Measurements from ENCODE around the gene ABCB7.

GRCh38 chrX:75106772-75107171, 49.3 kb downstream of the ABCB7 start:
- TF ChIP-seq ARNTL (CRISPR knock-in tag; IDR thresholded peaks at IDR 0.05; ENCODE audit: borderline replicate concordance, low read depth) = no peak
- TF ChIP-seq ZNF70 (CRISPR knock-in tag; IDR thresholded peaks at IDR 0.05) = no peak
- no peak for TF ChIP-seq ZFP3 (CRISPR knock-in tag; IDR thresholded peaks at IDR 0.05)
- no peak for TF ChIP-seq CSDC2 (CRISPR knock-in tag; IDR thresholded peaks at IDR 0.05)
- no peak for TF ChIP-seq BACH2 (CRISPR knock-in tag; IDR thresholded peaks at IDR 0.05; ENCODE audit: borderline replicate concordance)
- no peak for TF ChIP-seq OSR1 (CRISPR knock-in tag; IDR thresholded peaks at IDR 0.05)
- no peak for TF ChIP-seq ZNF8 (CRISPR knock-in tag; IDR thresholded peaks at IDR 0.05)
- no peak for TF ChIP-seq CREB5 (CRISPR knock-in tag; IDR thresholded peaks at IDR 0.05; ENCODE audit: low read depth)
- no peak for TF ChIP-seq TOX (CRISPR knock-in tag; IDR thresholded peaks at IDR 0.05; ENCODE audit: borderline replicate concordance)
- TF ChIP-seq PATZ1 (CRISPR knock-in tag; IDR thresholded peaks at IDR 0.05; ENCODE audit: borderline replicate concordance) = no peak
- TF ChIP-seq RARB (CRISPR knock-in tag; IDR thresholded peaks at IDR 0.05) = no peak
- TF ChIP-seq ZFP30 (CRISPR knock-in tag; IDR thresholded peaks at IDR 0.05) = no peak
- no peak for TF ChIP-seq ZNF565 (CRISPR knock-in tag; conservative IDR thresholded peaks at IDR 0.05; ENCODE audit: low read depth)
- no peak for TF ChIP-seq TSHZ2 (CRISPR knock-in tag; IDR thresholded peaks at IDR 0.05)

Data from SK-N-SH treated with all-trans-retinoic acid at 6 μM for 48 hours (cell line).